HG03159 (cell line): ENCODE results near the gene PROSER3.
"Not testable (repeated sequence)": the region's sequence is repeated elsewhere in the genome, so short reads cannot be mapped to it uniquely, and the experiment has no call there.

Experiments used
- ATAC-seq: cut with Tn5 transposase; IDR thresholded peaks from one replicate; pipeline ENCODE4 v1.9.1; 2021; ENCODE audit warnings: mild to moderate bottlenecking, moderate library complexity; ENCODE audit not compliant: unreplicated experiment

The PROSER3 gene

GRCh38 chr19:35789978-35790944 lies 32.3 kb downstream of the PROSER3 start:
- ATAC-seq, result no peak

- ATAC-seq, result no peak
Observed at GRCh38 chr19:35790981-35791813, 33.2 kb downstream of the PROSER3 start.

- no peak for ATAC-seq
Observed at GRCh38 chr19:35791814-35792279, 33.9 kb downstream of the PROSER3 start.

- no peak for ATAC-seq
Observed at GRCh38 chr19:35792312-35792711, 34.3 kb downstream of the PROSER3 start.

- ATAC-seq, result no peak
Observed at GRCh38 chr19:35792888-35793287, 34.9 kb downstream of the PROSER3 start.

GRCh38 chr19:35793381-35794165 lies 35.6 kb downstream of the PROSER3 start:
- ATAC-seq, result no peak

- ATAC-seq, result not testable (repeated sequence)
Observed at GRCh38 chr19:35795564-35795963, 37.6 kb downstream of the PROSER3 start.

- ATAC-seq, result no peak
Observed at GRCh38 chr19:35796645-35797542, 38.9 kb downstream of the PROSER3 start.

- ATAC-seq, result no peak
Observed at GRCh38 chr19:35797663-35798062, 39.7 kb downstream of the PROSER3 start.

- no peak for ATAC-seq
Observed at GRCh38 chr19:35801828-35802227, 43.9 kb downstream of the PROSER3 start.

- no peak for ATAC-seq
Observed at GRCh38 chr19:35805526-35806102, 47.6 kb downstream of the PROSER3 start.

GRCh38 chr19:35806597-35806996 lies 48.6 kb downstream of the PROSER3 start:
- no peak for ATAC-seq

GRCh38 chr19:35807633-35808032 lies 49.7 kb downstream of the PROSER3 start:
- no peak for ATAC-seq

GRCh38 chr19:35811317-35812219 lies 53.6 kb downstream of the PROSER3 start:
- ATAC-seq, result no peak

- ATAC-seq, result no peak
Observed at GRCh38 chr19:35812220-35813042, 54.5 kb downstream of the PROSER3 start, which contains the start of gene PRODH2. TSS of gene PRODH2 (minus strand) at chr19:35812845. CDS start at chr19:35812805, 40 bp downstream.

GRCh38 chr19:35813043-35813890 lies 55.3 kb downstream of the PROSER3 start:
- ATAC-seq, result no peak
